ENCODE measurements around the gene ARMC9. TPM values are rescaled to one million over a fixed set of nuclear protein-coding genes. Genes with fewer than 3 reads are reported as not detected.
A peak's percentile ranks its signal among the peaks of the same experiment; 100 is the strongest.

The ARMC9 gene, protein sequence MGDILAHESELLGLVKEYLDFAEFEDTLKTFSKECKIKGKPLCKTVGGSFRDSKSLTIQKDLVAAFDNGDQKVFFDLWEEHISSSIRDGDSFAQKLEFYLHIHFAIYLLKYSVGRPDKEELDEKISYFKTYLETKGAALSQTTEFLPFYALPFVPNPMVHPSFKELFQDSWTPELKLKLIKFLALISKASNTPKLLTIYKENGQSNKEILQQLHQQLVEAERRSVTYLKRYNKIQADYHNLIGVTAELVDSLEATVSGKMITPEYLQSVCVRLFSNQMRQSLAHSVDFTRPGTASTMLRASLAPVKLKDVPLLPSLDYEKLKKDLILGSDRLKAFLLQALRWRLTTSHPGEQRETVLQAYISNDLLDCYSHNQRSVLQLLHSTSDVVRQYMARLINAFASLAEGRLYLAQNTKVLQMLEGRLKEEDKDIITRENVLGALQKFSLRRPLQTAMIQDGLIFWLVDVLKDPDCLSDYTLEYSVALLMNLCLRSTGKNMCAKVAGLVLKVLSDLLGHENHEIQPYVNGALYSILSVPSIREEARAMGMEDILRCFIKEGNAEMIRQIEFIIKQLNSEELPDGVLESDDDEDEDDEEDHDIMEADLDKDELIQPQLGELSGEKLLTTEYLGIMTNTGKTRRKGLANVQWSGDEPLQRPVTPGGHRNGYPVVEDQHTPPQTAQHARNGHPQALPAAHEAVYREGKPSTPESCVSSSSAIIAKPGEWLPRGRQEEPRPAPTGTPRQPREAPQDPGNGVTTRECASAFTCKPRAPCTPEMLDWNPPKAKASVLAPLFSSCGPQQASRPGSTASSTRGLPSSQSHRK
- 10 to 100 TPM; 10.9 to 32.2 (median 11.9) TPM for total RNA-seq
- long read RNA-seq, donor 1, transcript ARMC9-201 (21 exons, 2,300 nt): major isoform, 14 of 42 reads
- long read RNA-seq, donor 1, partial matches to known transcripts: 11 of 42 reads
- long read RNA-seq, donor 1, other reads (novel, unspliced or antisense): 17 of 42 reads
- long read RNA-seq, donor 2, partial matches to known transcripts: 1 of 5 reads
- long read RNA-seq, donor 2, other reads (novel, unspliced or antisense): 3 of 5 reads

DNA sequence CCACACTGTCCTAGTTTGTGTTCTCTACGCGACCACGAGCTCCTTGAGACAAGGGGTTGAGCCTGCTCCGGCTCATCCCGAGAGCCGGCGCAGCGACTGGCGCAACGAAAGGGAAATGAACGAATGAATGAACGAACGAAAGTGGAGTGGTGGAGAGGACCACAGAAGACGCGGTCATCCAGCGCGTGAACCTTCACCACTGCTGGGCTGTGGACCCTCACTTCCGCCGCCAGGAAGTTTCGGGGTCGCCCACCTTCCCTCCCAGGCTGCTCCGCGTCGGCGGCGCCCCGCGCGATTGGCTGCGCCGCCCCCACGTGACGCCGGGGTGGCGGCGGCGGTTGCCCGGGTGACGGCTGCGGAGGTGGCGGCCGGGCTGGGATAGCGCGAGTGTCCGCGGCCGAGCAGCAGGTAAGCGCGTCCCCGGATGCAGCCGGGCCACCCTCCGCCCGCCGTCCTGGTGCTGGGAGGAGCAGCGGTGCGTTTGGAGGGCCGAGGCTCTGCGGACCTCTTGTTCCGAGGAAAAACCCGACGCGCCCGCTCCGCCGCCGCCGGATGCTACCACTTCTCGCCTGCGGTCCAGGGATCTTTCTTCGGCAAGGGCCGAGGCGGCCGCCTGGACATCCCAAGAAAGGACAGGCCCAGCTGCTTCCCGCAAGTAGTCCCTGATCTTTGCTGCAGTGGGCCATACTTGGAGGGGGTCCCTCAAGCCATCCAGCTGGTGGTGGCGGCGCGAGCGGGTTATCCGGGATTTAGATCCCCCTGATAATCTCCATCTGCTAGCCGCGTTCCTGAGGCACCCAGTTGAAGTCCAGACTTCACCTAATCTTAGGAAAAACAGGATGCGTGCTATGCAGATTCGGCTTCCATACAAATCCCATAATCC, at the start of gene ARMC9:
Gene ARMC9 (plus strand): TSS at position 341 of the 883 bp plus-strand sequence. CDS start 7,608 bp downstream, outside the sequence.
- intact Hi-C loops (cut with DNase I, micrococcal nuclease): no loop called here
- peak; percentile 76 to 87 (median 85) for DNase-seq
- peak; percentile 97 for ATAC-seq
- H3K9me3 ChIP-seq: no peaks in the 10 kb centered on the region
- H3K4me1 ChIP-seq (ENCODE audit: low read depth): peaks cover 4% of the 10 kb centered on the region
- H3K4me3 ChIP-seq: peak within 1 kb of the TSS; percentile 69
- TF ChIP-seq, protein P1, sequence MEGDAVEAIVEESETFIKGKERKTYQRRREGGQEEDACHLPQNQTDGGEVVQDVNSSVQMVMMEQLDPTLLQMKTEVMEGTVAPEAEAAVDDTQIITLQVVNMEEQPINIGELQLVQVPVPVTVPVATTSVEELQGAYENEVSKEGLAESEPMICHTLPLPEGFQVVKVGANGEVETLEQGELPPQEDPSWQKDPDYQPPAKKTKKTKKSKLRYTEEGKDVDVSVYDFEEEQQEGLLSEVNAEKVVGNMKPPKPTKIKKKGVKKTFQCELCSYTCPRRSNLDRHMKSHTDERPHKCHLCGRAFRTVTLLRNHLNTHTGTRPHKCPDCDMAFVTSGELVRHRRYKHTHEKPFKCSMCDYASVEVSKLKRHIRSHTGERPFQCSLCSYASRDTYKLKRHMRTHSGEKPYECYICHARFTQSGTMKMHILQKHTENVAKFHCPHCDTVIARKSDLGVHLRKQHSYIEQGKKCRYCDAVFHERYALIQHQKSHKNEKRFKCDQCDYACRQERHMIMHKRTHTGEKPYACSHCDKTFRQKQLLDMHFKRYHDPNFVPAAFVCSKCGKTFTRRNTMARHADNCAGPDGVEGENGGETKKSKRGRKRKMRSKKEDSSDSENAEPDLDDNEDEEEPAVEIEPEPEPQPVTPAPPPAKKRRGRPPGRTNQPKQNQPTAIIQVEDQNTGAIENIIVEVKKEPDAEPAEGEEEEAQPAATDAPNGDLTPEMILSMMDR (IDR thresholded peaks at IDR 0.05): no peak
- no peaks in the 10 kb centered on the region for H3K36me3 ChIP-seq (ENCODE audit: low read depth)

DNA sequence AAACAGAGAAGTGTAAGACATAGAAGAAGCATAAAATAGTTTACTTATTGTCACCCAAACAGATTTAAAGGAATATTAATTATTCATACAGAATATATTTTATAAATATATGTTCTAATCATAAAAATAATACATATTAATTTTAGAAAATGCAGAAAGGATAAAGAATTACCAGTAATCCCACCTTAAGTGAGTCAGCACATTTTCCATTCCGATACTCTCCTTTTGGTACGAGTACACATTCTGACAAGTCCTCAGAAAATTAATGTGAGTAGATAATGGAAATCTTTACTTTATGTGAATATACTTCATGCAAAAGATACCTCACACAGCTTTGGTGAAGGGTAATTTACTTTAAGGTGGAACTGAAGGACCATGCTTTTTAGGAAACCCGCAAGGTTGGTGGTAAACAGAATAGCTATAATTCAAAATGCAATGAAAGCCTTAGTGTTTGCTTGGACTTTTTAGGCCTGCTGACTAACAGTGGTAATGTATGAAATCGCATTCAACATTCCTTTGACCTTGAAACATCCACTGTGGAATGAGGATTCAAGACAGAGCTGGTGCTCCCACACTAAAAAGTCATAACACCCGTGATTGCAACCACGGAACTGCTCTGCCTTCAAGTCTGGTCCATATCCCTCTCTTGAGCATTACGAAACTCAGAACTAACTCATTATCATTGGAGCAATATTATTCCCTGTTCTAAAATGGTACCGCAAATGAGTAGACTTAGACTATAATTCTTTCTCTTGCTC, 45.5 kb upstream of the ARMC9 start:
- intact Hi-C loops (cut with DNase I, micrococcal nuclease): no loop called here
- no peaks in the 10 kb centered on the region for H3K9me3 ChIP-seq

DNA sequence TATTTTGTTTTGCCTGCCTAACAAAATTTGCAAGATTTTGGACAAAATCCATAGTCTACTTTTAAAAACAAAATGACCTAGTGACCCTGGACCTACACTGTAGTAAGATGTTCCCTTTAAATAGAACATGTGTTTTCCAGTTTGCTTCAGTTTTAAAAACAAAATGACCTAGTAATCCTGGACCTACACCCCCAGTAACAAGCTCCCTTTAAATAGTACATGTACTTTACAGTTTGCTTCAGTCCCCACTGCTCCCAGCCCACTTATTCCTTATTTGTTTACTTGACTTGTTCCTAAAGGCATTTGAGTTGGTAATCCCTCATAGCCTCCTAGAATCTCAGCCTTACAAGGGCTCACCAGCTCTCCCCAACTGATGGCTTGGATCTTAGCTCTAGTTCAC, 39.1 kb upstream of the ARMC9 start:
- TF ChIP-seq, protein P1 (IDR thresholded peaks at IDR 0.05): no peak
- Histone ChIP-seq H3K9me3 (no peaks in the 10 kb centered on the region), H3K36me3 (ENCODE audit: low read depth) (no peaks in the 10 kb centered on the region), H3K4me3 (no peak overlapping the region), H3K4me1 (ENCODE audit: low read depth) (no peaks in the 10 kb centered on the region)
- DNase-seq (no peak), ATAC-seq (no peak)
- intact Hi-C loops (cut with DNase I, micrococcal nuclease): no loop called here

More for the DNA sequence above, 45.5 kb upstream of the ARMC9 start:
- no peak for ATAC-seq
- Histone ChIP-seq H3K36me3 (ENCODE audit: low read depth) (no peaks in the 10 kb centered on the region), H3K4me3 (no peak overlapping the region), H3K4me1 (ENCODE audit: low read depth) (no peaks in the 10 kb centered on the region)
- TF ChIP-seq, protein P1 (IDR thresholded peaks at IDR 0.05): no peak
- DNase-seq: no peak

DNA sequence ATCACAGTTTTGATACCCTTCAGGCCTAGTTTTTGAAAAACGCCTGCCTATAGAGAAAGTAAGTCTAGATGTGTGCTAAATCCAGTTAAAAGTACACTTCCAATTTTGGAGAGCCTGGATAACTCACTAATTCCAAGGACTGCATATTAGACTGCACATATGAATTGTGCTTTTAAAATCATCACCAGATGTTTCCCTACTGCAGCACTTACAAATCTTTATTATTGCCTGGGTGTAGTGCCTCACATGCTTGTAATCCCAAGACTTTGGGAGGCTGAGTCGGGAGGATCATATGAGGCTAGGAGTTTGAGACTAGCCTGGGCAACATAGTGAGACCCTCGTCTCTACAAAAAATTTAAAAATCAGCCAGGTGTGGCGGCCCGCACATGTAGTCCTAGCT, 37.7 kb upstream of the ARMC9 start:
- Histone ChIP-seq H3K9me3 (no peaks in the 10 kb centered on the region), H3K4me1 (ENCODE audit: low read depth) (no peaks in the 10 kb centered on the region), H3K4me3 (no peak overlapping the region), H3K36me3 (ENCODE audit: low read depth) (no peaks in the 10 kb centered on the region)
- TF ChIP-seq, protein P1 (IDR thresholded peaks at IDR 0.05): no peak
- intact Hi-C loops (cut with DNase I, micrococcal nuclease): no loop called here
- no peak for ATAC-seq
- no peak for DNase-seq
